PC-3 (cell line): ENCODE measurements around the gene NOL9. TPM values are rescaled to one million over a fixed set of nuclear protein-coding genes. Genes with fewer than 3 reads are reported as not detected.
A peak's percentile ranks its signal among the peaks of the same experiment; 100 is the strongest.

Experiments
- ATAC-seq: fragments of 200-7000 bp; cut with Tn5 transposase; 2 replicates; pipeline ENCODE4 v1.9.1; 2020; ENCODE audit warnings: mild to moderate bottlenecking, moderate library complexity
- BruUV-seq: library from RNA; stranded (reverse); fragments of 400-500 nt; replicated peaks from 2 replicates; lab custom pipeline; 2021; lab: Mats Ljungman, UMichigan
- CTCF ChIA-PET: fragments of 300-600 bp; sonication (Branson Sonifier 250); formaldehyde crosslinking; loops from one replicate; lab custom pipeline; 2022; ENCODE audit warnings: antibody characterized with exemption; lab: Charles Lee
- POLR2A ChIA-PET: fragments of 300-600 bp; sonication (Branson Sonifier 250); formaldehyde crosslinking; loops from one replicate; lab custom pipeline; 2022; ENCODE audit warnings: antibody characterized with exemption; ENCODE audit not compliant: unreplicated experiment; lab: Charles Lee
- DNase-seq: peaks from one replicate; pipeline ENCODE4 v3.0.0-alpha.2; 2015
- H2AFZ ChIP-seq: fragments of 300-600 bp; sonication (generic); 2 replicates; pipeline ENCODE4 v1.6.0; 2016; ENCODE audit warnings: antibody characterized with exemption, low read length
- H3F3A ChIP-seq: fragments of 300-600 bp; sonication (generic); one replicate; pipeline ENCODE4 v1.6.0; 2017; ENCODE audit warnings: antibody characterized with exemption, low read length, control low read depth, mild to moderate bottlenecking; ENCODE audit not compliant: unreplicated experiment
- H3K27ac ChIP-seq: fragments of 300-600 bp; sonication (generic); 2 replicates; pipeline ENCODE4 v1.5.1; 2016; ENCODE audit warnings: mild to moderate bottlenecking, low read length
- H3K27me3 ChIP-seq: fragments of 300-600 bp; sonication (generic); 2 replicates; pipeline ENCODE4 v1.6.1; 2016; ENCODE audit warnings: low read length, mixed read lengths
- H3K36me3 ChIP-seq: fragments of 300-600 bp; sonication (generic); 2 replicates; pipeline ENCODE4 v1.6.1; 2016; ENCODE audit warnings: low read depth, mixed run types, low read length, mixed read lengths
- H3K4me1 ChIP-seq: fragments of 300-600 bp; sonication (generic); 2 replicates; pipeline ENCODE4 v1.5.1; 2016; ENCODE audit warnings: low read length; ENCODE audit not compliant: insufficient read depth
- H3K4me2 ChIP-seq: fragments of 300-600 bp; sonication (generic); 2 replicates; pipeline ENCODE4 v1.6.0; 2016; ENCODE audit warnings: low read length
- H3K4me3 ChIP-seq: fragments of 300-600 bp; sonication (generic); 2 replicates; pipeline ENCODE4 v1.5.1; 2016; ENCODE audit warnings: mild to moderate bottlenecking, low read length, mixed read lengths
- H3K79me2 ChIP-seq: fragments of 300-600 bp; sonication (generic); 2 replicates; pipeline ENCODE4 v1.6.1; 2017; ENCODE audit warnings: low read length, mixed read lengths
- H3K9ac ChIP-seq: fragments of 300-600 bp; sonication (generic); 2 replicates; pipeline ENCODE4 v1.6.0; 2016; ENCODE audit warnings: mild to moderate bottlenecking, low read length
- H3K9me2 ChIP-seq: fragments of 300-600 bp; sonication (generic); replicated peaks from 2 replicates; pipeline ENCODE4 v1.6.1; 2016; ENCODE audit warnings: mixed run types, low read length, mixed read lengths
- H3K9me3 ChIP-seq: fragments of 300-600 bp; sonication (generic); 2 replicates; pipeline ENCODE4 v1.6.1; 2016; ENCODE audit warnings: low read length, mixed read lengths
- H4K20me1 ChIP-seq: fragments of 300-600 bp; sonication (generic); 2 replicates; pipeline ENCODE4 v1.6.1; 2016; ENCODE audit warnings: low read length, mixed read lengths
- EZH2 ChIP-seq: fragments of 300-600 bp; sonication (generic); IDR thresholded peaks from one replicate; pipeline ENCODE4 v1.6.1; 2017; ENCODE audit warnings: antibody characterized with exemption, mild to moderate bottlenecking, low read length; ENCODE audit not compliant: unreplicated experiment
- EZH2phosphoT487 ChIP-seq: fragments of 300-600 bp; sonication (generic); IDR thresholded peaks from 2 replicates; pipeline ENCODE4 v1.6.1; 2018; ENCODE audit warnings: mild to moderate bottlenecking, antibody characterized with exemption, low read length, borderline replicate concordance
- intact Hi-C: fragments of 100-400 bp; cut with micrococcal nuclease; formaldehyde crosslinking; loops from 2 replicates; pipeline ENCODE4 v1.9.0; 2023
- total RNA-seq: library from RNA; depleted of rRNA; stranded (reverse); fragments of >200 nt; gene quantifications from 2 replicates; pipeline ENCODE4 v1.2.3, GENCODE V29; 2014
- TF ChIP-seq, protein P1 (sequence below): fragments of 300-600 bp; sonication (generic); conservative IDR thresholded peaks from 2 replicates; pipeline ENCODE4 v1.5.1; 2017; ENCODE audit warnings: antibody characterized with exemption, low read depth, mild to moderate bottlenecking, low read length

NOL9 gene
- total RNA-seq, 1 experiment from 2014 or later, result 79.1 TPM

GRCh38 chr1:6497867-6498575 lies 56.3 kb downstream of the NOL9 start:
- ChIA-PET POLR2A (interaction anchor here (0.7 kb wide), 1 partner anchor 23 kb away, joined by 3 read pairs; no protein-coding TSS in a partner anchor), CTCF (interaction anchor here (0.5 kb wide), 1 partner anchor 24 kb away, joined by 5 read pairs; no protein-coding TSS in a partner anchor)
- ATAC-seq (peak; percentile 1; the same call in 1 of the 2 replicates), DNase-seq (no peak)
- peak overlapping the region; percentile 66 for H3K9ac ChIP-seq
- TF ChIP-seq, protein P1, sequence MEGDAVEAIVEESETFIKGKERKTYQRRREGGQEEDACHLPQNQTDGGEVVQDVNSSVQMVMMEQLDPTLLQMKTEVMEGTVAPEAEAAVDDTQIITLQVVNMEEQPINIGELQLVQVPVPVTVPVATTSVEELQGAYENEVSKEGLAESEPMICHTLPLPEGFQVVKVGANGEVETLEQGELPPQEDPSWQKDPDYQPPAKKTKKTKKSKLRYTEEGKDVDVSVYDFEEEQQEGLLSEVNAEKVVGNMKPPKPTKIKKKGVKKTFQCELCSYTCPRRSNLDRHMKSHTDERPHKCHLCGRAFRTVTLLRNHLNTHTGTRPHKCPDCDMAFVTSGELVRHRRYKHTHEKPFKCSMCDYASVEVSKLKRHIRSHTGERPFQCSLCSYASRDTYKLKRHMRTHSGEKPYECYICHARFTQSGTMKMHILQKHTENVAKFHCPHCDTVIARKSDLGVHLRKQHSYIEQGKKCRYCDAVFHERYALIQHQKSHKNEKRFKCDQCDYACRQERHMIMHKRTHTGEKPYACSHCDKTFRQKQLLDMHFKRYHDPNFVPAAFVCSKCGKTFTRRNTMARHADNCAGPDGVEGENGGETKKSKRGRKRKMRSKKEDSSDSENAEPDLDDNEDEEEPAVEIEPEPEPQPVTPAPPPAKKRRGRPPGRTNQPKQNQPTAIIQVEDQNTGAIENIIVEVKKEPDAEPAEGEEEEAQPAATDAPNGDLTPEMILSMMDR, result no peak
- TF ChIP-seq EZH2, result no peak
- TF ChIP-seq EZH2phosphoT487, result no peak
- H3K36me3 ChIP-seq, result no peaks in the 10 kb centered on the region
- intact Hi-C loops, result no loop called here
- H2AFZ ChIP-seq, result peak overlapping the region; percentile 96
- H3K4me1 ChIP-seq, result peaks cover 20% of the 10 kb centered on the region
- no peaks in the 10 kb centered on the region for H4K20me1 ChIP-seq
- H3K9me2 ChIP-seq, result no peaks in the 10 kb centered on the region
- H3K9me3 ChIP-seq, result no peaks in the 10 kb centered on the region
- H3K27ac ChIP-seq, result no peak overlapping the region
- no peaks in the 10 kb centered on the region for H3F3A ChIP-seq
- H3K4me3 ChIP-seq, result peak overlapping the region; percentile 87
- peak overlapping the region; percentile 98 for H3K4me2 ChIP-seq
- H3K79me2 ChIP-seq, result peaks cover 3% of the 10 kb centered on the region; the same call in 1 of the 2 replicates
- no peaks in the 10 kb centered on the region for H3K27me3 ChIP-seq
- no TSS peak for BruUV-seq

DNA sequence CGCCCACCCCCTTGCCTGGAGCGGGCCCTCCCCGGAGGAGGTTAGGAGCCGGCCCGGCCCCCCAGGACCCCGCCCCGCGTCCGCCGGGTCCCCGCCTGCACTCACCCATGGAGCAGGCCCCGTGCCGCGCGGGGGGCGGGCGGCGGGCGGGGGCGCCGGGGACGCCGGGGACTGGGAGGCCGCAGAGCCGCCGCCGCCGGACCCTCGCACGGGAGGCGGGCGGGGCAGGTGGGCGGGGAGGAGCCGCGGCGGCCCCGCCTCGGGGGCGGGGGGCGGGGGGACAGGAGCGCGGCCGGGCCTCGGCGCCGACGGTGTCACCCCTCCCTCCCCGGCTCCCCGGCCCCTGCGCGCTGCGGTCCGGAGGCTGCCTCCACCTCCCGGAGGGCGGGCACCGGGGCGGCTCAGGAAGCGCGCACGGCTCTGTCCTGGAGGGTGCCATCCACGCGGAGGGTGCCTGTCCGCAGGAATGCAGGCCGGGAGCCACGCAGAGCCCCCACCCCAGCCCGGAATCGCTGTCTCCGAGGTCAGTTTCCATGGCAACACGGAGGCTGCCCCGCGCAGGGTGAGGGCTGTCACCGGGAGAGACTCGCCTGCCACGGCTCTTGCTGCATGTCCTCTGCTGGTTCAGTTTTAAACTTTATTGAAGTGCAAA lies 57.0 kb downstream of the NOL9 start:
- H3K27ac ChIP-seq, result no peak overlapping the region
- no peak for TF ChIP-seq EZH2
- TF ChIP-seq, protein P1, result no peak
- TF ChIP-seq EZH2phosphoT487, result no peak
- peak overlapping the region; percentile 89 for H3K4me3 ChIP-seq
- H3K9ac ChIP-seq, result peak overlapping the region; percentile 66
- peaks cover 3% of the 10 kb centered on the region; the same call in 1 of the 2 replicates for H3K79me2 ChIP-seq
- ChIA-PET POLR2A (interaction anchor here (0.7 kb wide), 1 partner anchor 24 kb away, joined by 3 read pairs; no protein-coding TSS in a partner anchor), CTCF (no interaction called here)
- peaks cover 27% of the 10 kb centered on the region for H3K4me1 ChIP-seq
- H3F3A ChIP-seq, result no peaks in the 10 kb centered on the region
- peak overlapping the region; percentile 99 for H3K4me2 ChIP-seq
- no peaks in the 10 kb centered on the region for H4K20me1 ChIP-seq
- DNase-seq, result peak; percentile 77
- H2AFZ ChIP-seq, result peak overlapping the region; percentile 96
- intact Hi-C loops, result no loop called here
- H3K27me3 ChIP-seq, result no peaks in the 10 kb centered on the region
- BruUV-seq, result no TSS peak
- no peaks in the 10 kb centered on the region for H3K36me3 ChIP-seq
- H3K9me3 ChIP-seq, result no peaks in the 10 kb centered on the region
- peak; percentile 80 for ATAC-seq
- no peaks in the 10 kb centered on the region for H3K9me2 ChIP-seq
